Astrocyte of the cerebellum (primary cell): ENCODE data around the gene PRR18.

Experiments used
- DNase-seq: peaks from one replicate; pipeline ENCODE4 v3.0.0-alpha.2; 2011; ENCODE audit warnings: low read depth
- H3K4me3 ChIP-seq: 2 replicates; pipeline ENCODE4 v1.5.1; 2011; ENCODE audit warnings: mild to moderate bottlenecking, low read depth, low read length, moderate library complexity
- in situ Hi-C: cut with HindIII; loops from 2 replicates; pipeline ENCODE4 v1.10.0; 2017; ENCODE audit warnings: low sequenced_read_pairs
- TF ChIP-seq, protein P1 (sequence below): IDR thresholded peaks from 2 replicates; pipeline ENCODE4 v1.5.1; 2012; ENCODE audit warnings: low read length, low read depth, moderate library complexity, mild to moderate bottlenecking; ENCODE audit errors: missing control alignments

PRR18 gene

GRCh38 chr6:166342349-166343149 is 34.4 kb upstream of the PRR18 start, which contains the start of gene SFT2D1:
Gene SFT2D1 (minus strand): TSS chr6:166342545. CDS start chr6:166342481, 64 bp downstream.
- peak; percentile 35 for DNase-seq
- in situ Hi-C loops: no loop called here
- TF ChIP-seq, protein P1, sequence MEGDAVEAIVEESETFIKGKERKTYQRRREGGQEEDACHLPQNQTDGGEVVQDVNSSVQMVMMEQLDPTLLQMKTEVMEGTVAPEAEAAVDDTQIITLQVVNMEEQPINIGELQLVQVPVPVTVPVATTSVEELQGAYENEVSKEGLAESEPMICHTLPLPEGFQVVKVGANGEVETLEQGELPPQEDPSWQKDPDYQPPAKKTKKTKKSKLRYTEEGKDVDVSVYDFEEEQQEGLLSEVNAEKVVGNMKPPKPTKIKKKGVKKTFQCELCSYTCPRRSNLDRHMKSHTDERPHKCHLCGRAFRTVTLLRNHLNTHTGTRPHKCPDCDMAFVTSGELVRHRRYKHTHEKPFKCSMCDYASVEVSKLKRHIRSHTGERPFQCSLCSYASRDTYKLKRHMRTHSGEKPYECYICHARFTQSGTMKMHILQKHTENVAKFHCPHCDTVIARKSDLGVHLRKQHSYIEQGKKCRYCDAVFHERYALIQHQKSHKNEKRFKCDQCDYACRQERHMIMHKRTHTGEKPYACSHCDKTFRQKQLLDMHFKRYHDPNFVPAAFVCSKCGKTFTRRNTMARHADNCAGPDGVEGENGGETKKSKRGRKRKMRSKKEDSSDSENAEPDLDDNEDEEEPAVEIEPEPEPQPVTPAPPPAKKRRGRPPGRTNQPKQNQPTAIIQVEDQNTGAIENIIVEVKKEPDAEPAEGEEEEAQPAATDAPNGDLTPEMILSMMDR: no peak
- peak within 1 kb of the TSS; percentile 94 for H3K4me3 ChIP-seq

GRCh38 chr6:166341977-166342348 is 33.8 kb upstream of the PRR18 start:
- DNase-seq: no peak
- H3K4me3 ChIP-seq: peak overlapping the region; percentile 94
- in situ Hi-C loops: no loop called here
- TF ChIP-seq, protein P1: no peak

DNA sequence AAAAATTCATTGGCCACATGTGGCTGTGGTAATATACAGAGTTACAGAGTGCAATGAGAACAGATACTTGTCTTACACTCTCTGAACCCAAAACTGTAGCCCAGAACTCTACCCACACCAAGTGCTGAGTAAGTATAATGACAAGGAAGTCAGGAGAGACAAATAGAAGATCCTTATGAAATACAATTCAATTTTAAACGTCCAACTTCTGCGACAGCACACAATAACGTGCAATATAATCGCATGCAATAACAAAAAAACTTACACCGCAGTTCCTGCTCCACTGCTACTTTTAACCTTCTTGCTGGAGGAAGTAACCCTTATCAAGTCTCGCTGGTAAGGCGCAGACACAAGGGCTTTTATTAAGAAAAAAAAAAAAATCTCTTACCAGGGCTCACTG is 33.3 kb upstream of the PRR18 start:
- no peak for DNase-seq
- TF ChIP-seq, protein P1: no peak
- in situ Hi-C loops: no loop called here
- H3K4me3 ChIP-seq: peak overlapping the region; percentile 94

DNA sequence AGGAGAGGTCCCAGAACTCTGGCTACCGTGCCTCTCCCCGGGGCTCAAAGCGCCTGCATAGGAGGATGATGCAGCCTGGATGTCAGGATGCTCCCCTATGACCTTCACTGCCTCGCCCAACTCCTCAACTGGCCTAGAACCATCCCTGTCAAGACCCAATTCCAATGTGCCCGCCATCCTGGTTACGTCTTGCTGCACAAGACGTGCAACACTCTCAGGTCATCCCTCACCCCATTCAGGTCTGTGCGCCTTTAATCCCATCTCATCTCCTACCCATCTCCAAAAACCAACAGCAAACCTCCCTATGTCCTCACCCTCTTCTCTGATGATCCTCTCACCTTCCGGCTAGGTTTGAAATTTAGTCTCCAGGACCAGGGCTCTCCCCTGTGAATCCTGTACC is 30.7 kb upstream of the PRR18 start:
- no peak overlapping the region for H3K4me3 ChIP-seq
- DNase-seq: no peak
- in situ Hi-C loops: no loop called here
- TF ChIP-seq, protein P1: no peak

- TF ChIP-seq, protein P1: no peak
- in situ Hi-C loops: no loop called here
- H3K4me3 ChIP-seq: no peak overlapping the region
- DNase-seq: no peak
Measured at GRCh38 chr6:166336847-166337246, 28.7 kb upstream of the PRR18 start.

- DNase-seq: no peak
- H3K4me3 ChIP-seq: no peak overlapping the region
- in situ Hi-C loops: no loop called here
- TF ChIP-seq, protein P1: no peak
Measured at GRCh38 chr6:166335378-166336302, 27.4 kb upstream of the PRR18 start.
